ENCODE measurements around the gene FAM3B.

DNA sequence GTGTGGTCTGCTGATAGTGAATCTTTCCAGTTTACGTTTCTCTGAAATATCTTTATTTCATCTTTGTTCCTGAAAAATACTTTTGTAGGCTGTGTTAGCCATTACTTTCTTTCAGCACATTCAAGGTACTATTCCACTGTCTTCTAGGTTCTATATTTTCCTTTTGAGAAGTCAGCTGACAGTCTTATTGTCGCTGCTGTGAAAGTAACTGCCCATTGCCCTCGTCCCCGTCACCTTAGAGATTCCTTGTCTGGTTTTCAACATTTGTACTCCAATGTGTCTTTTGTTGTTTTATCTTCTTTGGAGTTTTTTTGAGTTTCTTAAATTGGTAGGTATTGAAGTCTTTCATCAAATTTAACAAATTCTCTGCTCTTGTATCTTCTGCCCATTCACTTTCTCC is 25.4 kb downstream of the FAM3B start:
- TF ChIP-seq, protein P1, sequence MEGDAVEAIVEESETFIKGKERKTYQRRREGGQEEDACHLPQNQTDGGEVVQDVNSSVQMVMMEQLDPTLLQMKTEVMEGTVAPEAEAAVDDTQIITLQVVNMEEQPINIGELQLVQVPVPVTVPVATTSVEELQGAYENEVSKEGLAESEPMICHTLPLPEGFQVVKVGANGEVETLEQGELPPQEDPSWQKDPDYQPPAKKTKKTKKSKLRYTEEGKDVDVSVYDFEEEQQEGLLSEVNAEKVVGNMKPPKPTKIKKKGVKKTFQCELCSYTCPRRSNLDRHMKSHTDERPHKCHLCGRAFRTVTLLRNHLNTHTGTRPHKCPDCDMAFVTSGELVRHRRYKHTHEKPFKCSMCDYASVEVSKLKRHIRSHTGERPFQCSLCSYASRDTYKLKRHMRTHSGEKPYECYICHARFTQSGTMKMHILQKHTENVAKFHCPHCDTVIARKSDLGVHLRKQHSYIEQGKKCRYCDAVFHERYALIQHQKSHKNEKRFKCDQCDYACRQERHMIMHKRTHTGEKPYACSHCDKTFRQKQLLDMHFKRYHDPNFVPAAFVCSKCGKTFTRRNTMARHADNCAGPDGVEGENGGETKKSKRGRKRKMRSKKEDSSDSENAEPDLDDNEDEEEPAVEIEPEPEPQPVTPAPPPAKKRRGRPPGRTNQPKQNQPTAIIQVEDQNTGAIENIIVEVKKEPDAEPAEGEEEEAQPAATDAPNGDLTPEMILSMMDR (conservative IDR thresholded peaks at IDR 0.05; ENCODE audit: low read depth in 2 of 2) = no peak
- no peak for TF ChIP-seq EZH2phosphoT487 (IDR thresholded peaks at IDR 0.05; ENCODE audit: unreplicated experiment)
- no peak for TF ChIP-seq POLR2AphosphoS5 (IDR thresholded peaks at IDR 0.05; ENCODE audit: low read depth)
- TF ChIP-seq EZH2 (IDR thresholded peaks at IDR 0.05; ENCODE audit: low read depth, unreplicated experiment) = no peak
- TF ChIP-seq CREB1 (CRISPR knock-in tag; IDR thresholded peaks at IDR 0.05; ENCODE audit: low read depth) = no peak
- no peak for TF ChIP-seq JUNB (IDR thresholded peaks at IDR 0.05; ENCODE audit: unreplicated experiment)
- no peak for TF ChIP-seq ETS1 (IDR thresholded peaks at IDR 0.05)
- TF ChIP-seq, protein P2, sequence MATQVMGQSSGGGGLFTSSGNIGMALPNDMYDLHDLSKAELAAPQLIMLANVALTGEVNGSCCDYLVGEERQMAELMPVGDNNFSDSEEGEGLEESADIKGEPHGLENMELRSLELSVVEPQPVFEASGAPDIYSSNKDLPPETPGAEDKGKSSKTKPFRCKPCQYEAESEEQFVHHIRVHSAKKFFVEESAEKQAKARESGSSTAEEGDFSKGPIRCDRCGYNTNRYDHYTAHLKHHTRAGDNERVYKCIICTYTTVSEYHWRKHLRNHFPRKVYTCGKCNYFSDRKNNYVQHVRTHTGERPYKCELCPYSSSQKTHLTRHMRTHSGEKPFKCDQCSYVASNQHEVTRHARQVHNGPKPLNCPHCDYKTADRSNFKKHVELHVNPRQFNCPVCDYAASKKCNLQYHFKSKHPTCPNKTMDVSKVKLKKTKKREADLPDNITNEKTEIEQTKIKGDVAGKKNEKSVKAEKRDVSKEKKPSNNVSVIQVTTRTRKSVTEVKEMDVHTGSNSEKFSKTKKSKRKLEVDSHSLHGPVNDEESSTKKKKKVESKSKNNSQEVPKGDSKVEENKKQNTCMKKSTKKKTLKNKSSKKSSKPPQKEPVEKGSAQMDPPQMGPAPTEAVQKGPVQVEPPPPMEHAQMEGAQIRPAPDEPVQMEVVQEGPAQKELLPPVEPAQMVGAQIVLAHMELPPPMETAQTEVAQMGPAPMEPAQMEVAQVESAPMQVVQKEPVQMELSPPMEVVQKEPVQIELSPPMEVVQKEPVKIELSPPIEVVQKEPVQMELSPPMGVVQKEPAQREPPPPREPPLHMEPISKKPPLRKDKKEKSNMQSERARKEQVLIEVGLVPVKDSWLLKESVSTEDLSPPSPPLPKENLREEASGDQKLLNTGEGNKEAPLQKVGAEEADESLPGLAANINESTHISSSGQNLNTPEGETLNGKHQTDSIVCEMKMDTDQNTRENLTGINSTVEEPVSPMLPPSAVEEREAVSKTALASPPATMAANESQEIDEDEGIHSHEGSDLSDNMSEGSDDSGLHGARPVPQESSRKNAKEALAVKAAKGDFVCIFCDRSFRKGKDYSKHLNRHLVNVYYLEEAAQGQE (IDR thresholded peaks at IDR 0.05; ENCODE audit: unreplicated experiment) = no peak
- no peak for TF ChIP-seq ZNF114 (CRISPR knock-in tag; IDR thresholded peaks at IDR 0.05)
- TF ChIP-seq, protein P3, sequence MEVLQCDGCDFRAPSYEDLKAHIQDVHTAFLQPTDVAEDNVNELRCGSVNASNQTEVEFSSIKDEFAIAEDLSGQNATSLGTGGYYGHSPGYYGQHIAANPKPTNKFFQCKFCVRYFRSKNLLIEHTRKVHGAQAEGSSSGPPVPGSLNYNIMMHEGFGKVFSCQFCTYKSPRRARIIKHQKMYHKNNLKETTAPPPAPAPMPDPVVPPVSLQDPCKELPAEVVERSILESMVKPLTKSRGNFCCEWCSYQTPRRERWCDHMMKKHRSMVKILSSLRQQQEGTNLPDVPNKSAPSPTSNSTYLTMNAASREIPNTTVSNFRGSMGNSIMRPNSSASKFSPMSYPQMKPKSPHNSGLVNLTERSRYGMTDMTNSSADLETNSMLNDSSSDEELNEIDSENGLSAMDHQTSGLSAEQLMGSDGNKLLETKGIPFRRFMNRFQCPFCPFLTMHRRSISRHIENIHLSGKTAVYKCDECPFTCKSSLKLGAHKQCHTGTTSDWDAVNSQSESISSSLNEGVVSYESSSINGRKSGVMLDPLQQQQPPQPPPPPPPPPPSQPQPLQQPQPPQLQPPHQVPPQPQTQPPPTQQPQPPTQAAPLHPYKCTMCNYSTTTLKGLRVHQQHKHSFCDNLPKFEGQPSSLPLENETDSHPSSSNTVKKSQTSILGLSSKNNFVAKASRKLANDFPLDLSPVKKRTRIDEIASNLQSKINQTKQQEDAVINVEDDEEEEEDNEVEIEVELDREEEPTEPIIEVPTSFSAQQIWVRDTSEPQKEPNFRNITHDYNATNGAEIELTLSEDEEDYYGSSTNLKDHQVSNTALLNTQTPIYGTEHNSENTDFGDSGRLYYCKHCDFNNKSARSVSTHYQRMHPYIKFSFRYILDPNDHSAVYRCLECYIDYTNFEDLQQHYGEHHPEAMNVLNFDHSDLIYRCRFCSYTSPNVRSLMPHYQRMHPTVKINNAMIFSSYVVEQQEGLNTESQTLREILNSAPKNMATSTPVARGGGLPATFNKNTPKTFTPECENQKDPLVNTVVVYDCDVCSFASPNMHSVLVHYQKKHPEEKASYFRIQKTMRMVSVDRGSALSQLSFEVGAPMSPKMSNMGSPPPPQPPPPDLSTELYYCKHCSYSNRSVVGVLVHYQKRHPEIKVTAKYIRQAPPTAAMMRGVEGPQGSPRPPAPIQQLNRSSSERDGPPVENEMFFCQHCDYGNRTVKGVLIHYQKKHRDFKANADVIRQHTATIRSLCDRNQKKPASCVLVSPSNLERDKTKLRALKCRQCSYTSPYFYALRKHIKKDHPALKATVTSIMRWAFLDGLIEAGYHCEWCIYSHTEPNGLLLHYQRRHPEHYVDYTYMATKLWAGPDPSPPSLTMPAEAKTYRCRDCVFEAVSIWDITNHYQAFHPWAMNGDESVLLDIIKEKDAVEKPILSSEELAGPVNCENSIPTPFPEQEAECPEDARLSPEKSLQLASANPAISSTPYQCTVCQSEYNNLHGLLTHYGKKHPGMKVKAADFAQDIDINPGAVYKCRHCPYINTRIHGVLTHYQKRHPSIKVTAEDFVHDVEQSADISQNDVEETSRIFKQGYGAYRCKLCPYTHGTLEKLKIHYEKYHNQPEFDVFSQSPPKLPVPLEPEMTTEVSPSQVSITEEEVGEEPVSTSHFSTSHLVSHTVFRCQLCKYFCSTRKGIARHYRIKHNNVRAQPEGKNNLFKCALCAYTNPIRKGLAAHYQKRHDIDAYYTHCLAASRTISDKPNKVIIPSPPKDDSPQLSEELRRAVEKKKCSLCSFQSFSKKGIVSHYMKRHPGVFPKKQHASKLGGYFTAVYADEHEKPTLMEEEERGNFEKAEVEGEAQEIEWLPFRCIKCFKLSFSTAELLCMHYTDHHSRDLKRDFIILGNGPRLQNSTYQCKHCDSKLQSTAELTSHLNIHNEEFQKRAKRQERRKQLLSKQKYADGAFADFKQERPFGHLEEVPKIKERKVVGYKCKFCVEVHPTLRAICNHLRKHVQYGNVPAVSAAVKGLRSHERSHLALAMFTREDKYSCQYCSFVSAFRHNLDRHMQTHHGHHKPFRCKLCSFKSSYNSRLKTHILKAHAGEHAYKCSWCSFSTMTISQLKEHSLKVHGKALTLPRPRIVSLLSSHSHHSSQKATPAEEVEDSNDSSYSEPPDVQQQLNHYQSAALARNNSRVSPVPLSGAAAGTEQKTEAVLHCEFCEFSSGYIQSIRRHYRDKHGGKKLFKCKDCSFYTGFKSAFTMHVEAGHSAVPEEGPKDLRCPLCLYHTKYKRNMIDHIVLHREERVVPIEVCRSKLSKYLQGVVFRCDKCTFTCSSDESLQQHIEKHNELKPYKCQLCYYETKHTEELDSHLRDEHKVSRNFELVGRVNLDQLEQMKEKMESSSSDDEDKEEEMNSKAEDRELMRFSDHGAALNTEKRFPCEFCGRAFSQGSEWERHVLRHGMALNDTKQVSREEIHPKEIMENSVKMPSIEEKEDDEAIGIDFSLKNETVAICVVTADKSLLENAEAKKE (CRISPR knock-in tag; IDR thresholded peaks at IDR 0.05) = no peak

Measured in GM23338 (cell line).